Activated naive CD4-positive, alpha-beta T cell treated with anti-CD3 and anti-CD28 coated beads, Interleukin-2, amount 50 U/mL, for 72 hours (primary cell): Measurements from ENCODE around the gene BICD2. TPM values are rescaled to one million over a fixed set of nuclear protein-coding genes. Genes with fewer than 3 reads are reported as not detected.

Experiments
- ATAC-seq, 2 donors: fragments of 150-1000 bp; cut with Tn5 transposase; 2 replicates each; pipeline ENCODE4 v1.10.0; 2021; ENCODE audit warnings: mild to moderate bottlenecking in 2 of 2, moderate library complexity in 2 of 2
- DNase-seq, 2 donors: peaks; one replicate each; pipeline ENCODE4 v3.0.0; 2021 to 2022; ENCODE audit warnings: low spot score in 2 of 2
- H3K27ac Mint-ChIP-seq, 2 donors: one replicate each; pipeline ENCODE4 v1.8.0; 2022; ENCODE audit warnings: mild to moderate bottlenecking in 2 of 2, mixed read lengths in 2 of 2
- H3K36me3 Mint-ChIP-seq, 2 donors: one replicate each; pipeline ENCODE4 v1.8.0; 2022; ENCODE audit warnings: mixed read lengths in 2 of 2
- H3K9me3 Mint-ChIP-seq, 2 donors: one replicate each; pipeline ENCODE4 v1.8.0; 2022; ENCODE audit warnings: mixed read lengths in 2 of 2
- total RNA-seq, 2 donors: library from RNA; stranded (reverse); gene quantifications; one replicate each; pipeline ENCODE4 v1.2.3, GENCODE V29; 2022

BICD2 gene
- total RNA-seq, 2 donors from 2014 or later = 15.0 to 15.3 TPM

DNA sequence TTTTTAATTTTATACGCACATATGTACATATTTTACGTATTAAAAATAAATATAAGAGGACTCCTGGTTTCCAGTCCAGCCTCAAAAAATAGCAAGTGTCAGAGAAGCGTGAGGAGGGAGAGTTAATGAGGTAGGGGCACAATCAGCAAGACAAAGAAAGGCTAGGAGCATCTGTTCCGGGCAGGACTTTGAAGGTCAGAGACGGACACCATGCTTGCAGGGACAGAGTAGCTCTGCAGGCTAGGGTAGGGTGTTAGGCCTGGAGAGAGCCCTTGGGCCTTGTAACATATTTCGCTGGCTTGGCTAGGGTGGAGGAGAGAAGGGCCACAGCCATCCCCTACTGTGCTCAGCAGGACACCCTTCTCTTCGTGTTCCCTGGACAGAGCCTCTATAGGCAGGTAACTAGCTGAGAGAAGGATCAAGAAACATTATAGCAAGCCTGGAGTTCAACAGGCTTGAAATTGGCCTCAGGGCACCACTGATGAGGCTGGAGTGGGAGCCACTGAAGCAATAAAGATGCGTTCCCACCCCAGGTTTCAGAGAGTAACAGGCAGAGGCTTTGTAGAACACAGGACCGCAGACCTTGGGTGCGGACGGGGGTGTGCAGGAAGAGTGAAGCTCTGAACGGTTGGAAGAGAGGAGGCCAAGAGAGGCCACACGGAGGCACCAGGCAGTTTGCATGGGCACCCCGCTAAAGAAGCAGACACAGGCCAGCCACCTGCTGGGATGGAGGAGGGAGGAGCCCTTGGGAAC lies 85.0 kb downstream of the BICD2 start:
- no peak overlapping the region for H3K27ac Mint-ChIP-seq
- no peak for DNase-seq
- ATAC-seq = no peak
- no peaks in the 10 kb centered on the region for H3K9me3 Mint-ChIP-seq
- no peaks in the 10 kb centered on the region for H3K36me3 Mint-ChIP-seq

DNA sequence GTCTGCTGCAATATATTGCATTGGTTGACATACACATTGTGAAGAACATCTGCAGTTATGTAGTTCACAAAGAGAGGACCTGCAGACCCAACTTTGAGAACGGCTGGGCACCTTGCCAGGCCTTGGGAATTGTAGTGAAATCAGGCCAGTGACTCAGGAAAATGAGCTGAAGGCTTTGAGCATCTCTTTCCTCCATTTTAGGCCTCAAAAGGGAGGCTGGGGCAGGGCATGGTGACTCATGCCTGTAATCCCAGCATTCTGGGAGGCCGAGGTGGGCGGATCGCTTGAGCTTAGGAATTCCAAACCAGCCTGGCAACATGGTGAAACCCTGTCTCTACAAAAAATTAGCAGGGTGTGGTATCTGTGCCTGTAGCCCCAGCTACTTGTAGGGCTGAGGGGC lies 93.3 kb downstream of the BICD2 start:
- no peaks in the 10 kb centered on the region for H3K9me3 Mint-ChIP-seq
- ATAC-seq (no peak), DNase-seq (peak in 1 of 2 donors; percentile 45)
- H3K27ac Mint-ChIP-seq = peak overlapping the region; percentile 84 to 97
- H3K36me3 Mint-ChIP-seq = peaks cover 5 to 15% of the 10 kb centered on the region in 2 donors

DNA sequence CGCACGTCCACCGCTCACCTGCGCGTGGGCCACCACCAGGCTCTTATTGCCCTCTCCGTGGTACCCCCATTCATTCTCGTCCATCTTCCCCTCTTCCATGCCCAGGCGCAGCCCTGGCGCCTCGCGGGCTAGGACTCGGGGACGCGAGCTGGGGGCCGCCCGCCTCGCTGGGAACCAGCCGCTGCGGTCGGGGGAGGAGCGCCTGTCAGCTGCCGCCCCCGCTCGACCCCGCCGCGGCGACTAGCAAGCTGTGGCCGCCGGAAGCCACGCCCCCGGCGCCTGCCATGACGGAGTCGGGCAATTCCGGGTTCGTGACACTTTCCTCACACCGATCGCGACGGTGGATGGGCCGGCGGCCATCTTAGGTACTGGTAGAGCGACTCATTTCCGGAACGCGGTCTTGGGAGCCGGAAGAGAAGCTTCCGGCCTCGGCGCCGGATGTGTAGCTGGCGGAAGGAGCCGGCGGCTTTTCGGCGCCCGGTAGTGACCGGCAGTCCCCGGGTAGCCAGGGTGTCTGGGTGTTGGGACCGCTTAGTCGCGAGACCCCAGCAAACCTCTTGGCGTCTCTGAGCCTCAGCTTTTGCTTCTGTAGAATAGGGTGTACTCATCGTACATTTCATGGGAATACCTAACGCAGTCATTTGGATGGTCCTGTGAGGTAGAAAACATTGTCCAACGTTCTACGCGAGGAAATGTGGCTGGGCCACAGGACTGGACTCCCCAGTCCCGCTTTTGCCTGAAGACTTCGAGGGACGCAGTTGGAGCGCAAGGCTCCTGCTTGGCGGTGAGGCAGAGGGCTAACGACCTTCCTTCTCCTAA lies 94.5 kb downstream of the BICD2 start, which contains the start of gene IPPK:
TSS of gene IPPK (minus strand) at position 242 of the 819 bp plus-strand sequence. CDS start at position 99, 143 bp downstream.
- ATAC-seq (peak; percentile 93 to 97), DNase-seq (peak; percentile 98 to 99)
- Mint-ChIP-seq H3K27ac (peak within 1 kb of the TSS; percentile 86 to 97), H3K9me3 (no peaks in the 10 kb centered on the region), H3K36me3 (peaks cover 5 to 15% of the 10 kb centered on the region in 2 donors)

DNA sequence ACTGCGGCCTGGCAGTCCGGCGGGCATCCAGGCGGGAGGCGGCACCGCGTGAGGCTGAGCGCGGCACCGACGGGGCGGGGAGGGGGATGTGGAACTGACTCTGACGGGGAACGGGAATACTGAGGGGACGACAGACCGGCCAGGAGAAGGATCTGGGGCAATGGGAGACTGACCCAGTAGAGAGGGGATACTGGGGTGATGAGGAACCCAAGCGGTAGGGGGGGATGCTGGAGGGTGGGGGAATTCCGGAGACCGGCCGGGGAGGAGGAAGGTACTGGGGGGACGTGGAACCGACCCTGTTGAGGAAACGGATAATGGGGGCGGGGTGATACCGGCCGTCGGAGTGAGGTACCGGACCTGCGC lies 95.1 kb downstream of the BICD2 start:
- peak in 1 of 2 donors; percentile 8 for ATAC-seq
- Mint-ChIP-seq H3K27ac (peak overlapping the region; percentile 85 to 97), H3K9me3 (no peaks in the 10 kb centered on the region), H3K36me3 (peaks cover 5 to 15% of the 10 kb centered on the region in 2 donors)
- DNase-seq = peak in 1 of 2 donors; percentile 35

DNA sequence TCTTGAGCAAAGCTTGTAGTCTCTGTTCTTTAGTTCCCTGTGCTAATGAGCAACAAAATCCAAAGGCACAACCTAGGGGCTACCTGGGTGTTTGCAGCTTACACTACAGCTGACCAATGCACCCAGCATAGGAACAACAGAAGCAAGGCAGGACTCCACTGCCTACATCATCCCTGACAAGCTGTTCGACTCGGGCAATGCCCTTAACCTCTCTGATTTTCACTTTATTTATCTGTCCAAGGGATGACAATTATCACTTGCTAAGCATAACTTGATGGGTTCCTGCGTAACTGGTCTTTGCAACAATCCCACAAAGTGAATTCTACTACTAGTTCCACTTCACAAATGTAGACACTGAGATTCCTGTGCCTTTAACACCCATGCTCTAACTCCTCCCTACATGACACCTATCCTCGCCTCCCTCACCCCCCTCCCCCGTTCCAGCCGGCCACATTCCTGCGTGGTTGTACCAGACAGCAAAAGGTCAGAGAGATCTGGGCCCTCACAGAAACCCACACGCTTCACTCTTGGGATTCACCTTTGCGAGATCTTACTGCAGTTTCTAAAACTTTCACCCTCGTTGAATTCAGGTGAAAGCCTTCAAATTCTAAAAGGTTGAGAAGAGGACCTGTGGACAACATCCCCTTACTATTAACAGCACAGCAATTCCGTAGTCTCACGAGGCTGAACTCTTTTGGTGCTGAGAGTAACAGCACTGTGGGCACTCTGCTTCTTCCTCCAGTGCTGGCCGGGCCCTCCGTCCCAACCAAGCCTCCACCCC lies 95.7 kb downstream of the BICD2 start:
- peaks cover 5 to 15% of the 10 kb centered on the region in 2 donors for H3K36me3 Mint-ChIP-seq
- ATAC-seq (peak in 1 of 2 donors; percentile 16), DNase-seq (peak; percentile 21 to 60)
- H3K27ac Mint-ChIP-seq = peak overlapping the region; percentile 85 to 97
- no peaks in the 10 kb centered on the region for H3K9me3 Mint-ChIP-seq

DNA sequence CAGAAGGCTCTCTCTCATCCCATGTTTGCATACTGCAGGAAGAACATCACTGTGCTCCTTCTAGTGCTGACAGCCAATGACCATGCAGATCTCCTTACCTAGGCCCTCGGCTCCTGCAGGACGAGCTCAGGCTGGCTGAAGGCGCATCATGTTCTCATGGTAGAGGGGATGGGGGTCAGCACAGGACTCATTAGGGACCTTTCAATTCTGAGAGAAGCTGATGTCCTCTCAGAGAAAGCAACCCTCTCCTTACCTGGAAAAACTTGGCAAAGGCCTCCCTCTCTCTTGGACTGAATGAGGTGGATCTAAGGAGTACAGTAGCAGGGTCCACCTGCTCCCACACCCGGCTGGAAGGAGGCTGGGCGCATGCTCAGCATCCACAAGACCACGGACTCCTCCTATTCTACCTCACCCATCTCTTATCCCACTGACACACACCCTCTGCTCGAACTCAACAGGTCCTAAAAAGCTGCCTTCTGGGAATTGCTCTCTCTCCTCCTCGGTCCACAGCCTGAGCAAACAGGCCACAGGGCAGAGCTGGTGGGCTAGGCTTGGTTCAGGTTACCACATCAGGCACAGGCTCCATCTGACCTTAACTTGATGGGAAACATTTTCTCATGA lies 97.6 kb downstream of the BICD2 start:
- ATAC-seq (no peak), DNase-seq (peak in 1 of 2 donors; percentile 38)
- H3K9me3 Mint-ChIP-seq = no peaks in the 10 kb centered on the region
- H3K36me3 Mint-ChIP-seq = peaks cover 5 to 16% of the 10 kb centered on the region in 2 donors
- peak overlapping the region in 1 of 2 donors; percentile 47 for H3K27ac Mint-ChIP-seq

DNA sequence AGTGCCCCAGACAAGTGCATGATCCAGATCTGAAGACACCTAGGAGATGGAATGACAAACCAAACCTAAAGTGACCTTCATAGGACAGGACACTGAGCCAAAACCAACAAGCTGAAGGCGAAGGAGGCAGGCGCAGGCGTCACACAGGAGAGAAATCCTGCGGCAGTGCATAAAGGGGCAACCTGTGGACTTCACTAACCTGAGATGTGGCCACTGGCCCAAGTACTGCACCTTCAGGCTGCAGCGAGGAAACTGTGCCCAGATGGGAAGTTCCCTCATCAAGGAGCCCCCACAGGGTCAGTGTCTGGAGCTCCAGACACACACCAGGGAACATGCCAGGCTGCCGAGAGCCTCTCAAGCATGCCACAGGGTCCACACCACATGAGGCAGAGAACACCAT lies 98.4 kb downstream of the BICD2 start:
- Mint-ChIP-seq H3K27ac (peak overlapping the region; percentile 47 to 81), H3K36me3 (peaks cover 5 to 16% of the 10 kb centered on the region in 2 donors), H3K9me3 (no peaks in the 10 kb centered on the region)
- peak in 1 of 2 donors; percentile 46 for DNase-seq
- ATAC-seq = no peak

DNA sequence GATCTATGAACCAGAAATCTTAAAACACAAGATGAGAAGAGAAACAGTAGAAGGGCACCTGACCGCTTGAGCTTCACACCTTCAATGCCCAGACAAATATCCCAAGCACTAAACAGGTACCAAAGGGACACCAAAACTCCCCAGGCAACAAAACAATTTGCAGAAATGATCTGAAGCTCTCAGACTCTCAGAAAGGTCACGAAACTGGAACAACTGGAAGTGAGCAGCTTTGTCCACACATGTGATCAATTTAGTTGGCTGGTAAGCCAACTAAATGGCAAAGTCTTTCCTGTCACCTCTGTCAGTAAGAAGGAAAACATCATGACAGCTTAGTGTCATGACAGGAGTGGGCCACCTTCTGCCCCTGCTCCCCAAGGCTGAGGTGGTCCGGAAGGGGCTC lies 98.8 kb downstream of the BICD2 start:
- DNase-seq (no peak), ATAC-seq (no peak)
- Mint-ChIP-seq H3K27ac (peak overlapping the region; percentile 47 to 81), H3K9me3 (no peaks in the 10 kb centered on the region), H3K36me3 (peaks cover 5 to 16% of the 10 kb centered on the region in 2 donors)

DNA sequence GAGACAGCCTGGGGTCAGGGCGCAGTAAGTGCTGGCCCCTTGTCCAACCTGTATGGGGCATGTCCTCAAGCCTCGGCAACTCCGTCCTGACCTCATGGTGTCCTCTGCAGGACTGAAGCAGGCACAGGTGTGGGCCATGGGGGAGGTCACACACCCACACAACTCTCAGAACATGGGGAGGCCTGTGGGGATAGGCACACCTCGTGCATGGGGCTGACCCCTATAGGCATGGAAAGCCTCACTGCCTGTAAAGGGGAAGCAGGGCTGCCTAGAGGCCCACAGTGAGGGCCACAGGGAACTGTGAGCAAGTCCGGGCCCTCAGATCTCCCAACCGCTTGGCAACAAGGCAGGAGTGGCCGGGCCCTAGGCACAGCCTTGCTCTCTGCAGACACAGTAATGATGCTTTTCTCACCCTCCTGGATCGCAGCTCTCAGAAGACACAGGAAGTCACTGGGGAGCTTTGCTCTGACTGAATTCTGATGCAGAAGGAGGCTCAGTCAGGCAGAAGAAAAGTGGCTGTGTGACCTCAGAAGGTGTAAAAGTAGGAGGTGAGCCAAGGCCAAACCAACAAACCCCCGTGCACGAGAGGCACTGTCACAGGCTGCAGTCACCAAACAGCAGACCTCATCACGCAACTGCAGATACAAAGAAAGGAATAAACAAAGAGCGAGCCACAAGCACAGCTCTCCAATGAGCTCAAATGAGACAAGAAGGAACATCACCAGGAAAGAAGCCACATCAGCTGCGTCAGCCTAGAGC lies 100.1 kb downstream of the BICD2 start:
- no peaks in the 10 kb centered on the region for H3K9me3 Mint-ChIP-seq
- ATAC-seq (peak; percentile 47 to 69), DNase-seq (peak; percentile 15 to 50)
- H3K36me3 Mint-ChIP-seq = peaks cover 0 to 16% of the 10 kb centered on the region in 2 donors
- peak overlapping the region; percentile 73 to 78 for H3K27ac Mint-ChIP-seq

DNA sequence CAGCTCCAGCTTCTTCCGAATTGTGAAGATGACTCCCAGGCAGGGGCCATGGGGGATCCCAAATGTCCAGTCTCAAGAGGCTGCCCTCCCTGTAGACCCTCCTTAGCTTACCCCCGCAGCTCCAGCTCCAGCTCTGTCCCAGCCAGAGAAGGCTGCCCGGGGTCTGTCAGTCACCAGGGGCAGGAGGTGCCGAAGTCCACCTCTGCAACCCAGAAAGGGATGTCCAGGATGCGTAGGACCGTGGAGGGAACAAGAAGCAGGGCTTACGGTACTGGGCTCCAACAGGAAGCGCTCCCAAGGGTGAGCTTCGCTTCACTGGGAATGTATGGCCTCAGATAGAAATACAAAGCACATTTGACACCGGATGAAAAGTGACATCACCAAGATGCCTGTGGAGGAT lies 100.7 kb downstream of the BICD2 start:
- ATAC-seq (no peak), DNase-seq (peak in 1 of 2 donors; percentile 49)
- H3K9me3 Mint-ChIP-seq = no peaks in the 10 kb centered on the region
- peaks cover 0 to 13% of the 10 kb centered on the region in 2 donors for H3K36me3 Mint-ChIP-seq
- H3K27ac Mint-ChIP-seq = peak overlapping the region; percentile 78 to 91

DNA sequence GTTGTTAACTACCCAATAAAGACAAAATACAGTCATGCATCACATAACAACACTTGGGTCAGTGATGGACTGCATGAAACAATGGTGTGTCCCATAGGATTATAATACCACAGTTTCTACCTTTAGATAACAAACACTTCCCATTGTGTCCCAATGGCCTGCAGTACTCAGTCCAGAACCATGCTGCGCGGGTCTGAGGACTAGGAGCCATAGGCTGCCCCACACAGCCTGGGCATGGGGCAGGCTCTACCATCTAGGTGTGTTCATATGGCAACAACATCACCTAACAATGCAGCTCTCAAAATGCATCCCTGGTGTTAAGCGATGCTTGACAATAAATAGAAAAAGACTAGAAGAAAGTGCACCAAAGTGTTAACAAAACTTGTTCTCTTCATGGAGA lies 101.5 kb downstream of the BICD2 start:
- Mint-ChIP-seq H3K27ac (no peak overlapping the region), H3K36me3 (peaks cover 0 to 6% of the 10 kb centered on the region in 2 donors), H3K9me3 (no peaks in the 10 kb centered on the region)
- DNase-seq = peak in 1 of 2 donors; percentile 4
- no peak for ATAC-seq

DNA sequence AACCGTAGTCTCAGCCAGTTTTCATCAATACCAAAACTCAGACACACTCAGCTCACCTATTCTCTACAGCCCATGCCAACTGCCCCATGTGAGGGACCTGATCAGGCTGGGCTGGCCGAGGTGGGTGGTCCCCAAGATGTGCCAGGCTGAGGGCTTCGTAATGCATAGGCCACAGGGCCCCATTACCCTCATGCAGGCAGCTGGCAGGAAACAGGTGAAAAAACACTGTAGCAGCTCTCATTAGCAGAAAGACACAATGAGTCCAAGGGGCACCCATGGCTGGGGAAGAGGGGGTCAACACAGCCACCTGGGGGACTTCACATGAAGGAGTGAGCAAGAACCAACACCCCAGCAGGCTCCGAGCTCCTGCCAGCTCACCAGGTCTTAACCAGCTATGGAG lies 102.9 kb downstream of the BICD2 start:
- H3K36me3 Mint-ChIP-seq = peaks cover 0 to 6% of the 10 kb centered on the region in 2 donors
- peak overlapping the region in 1 of 2 donors; percentile 53 for H3K27ac Mint-ChIP-seq
- ATAC-seq = no peak
- H3K9me3 Mint-ChIP-seq = no peaks in the 10 kb centered on the region
- peak in 1 of 2 donors; percentile 37 for DNase-seq
